Stimulated activated CD8-positive, alpha-beta memory T cell treated with anti-CD3 and anti-CD28 coated beads, Interleukin-7, amount 100 ng/mL, for 1 hour (primary cell): ENCODE results near the gene SVOP.
A peak's percentile ranks its signal among the peaks of the same experiment; 100 is the strongest.

Source experiments
- DNase-seq, 2 donors: peaks; one replicate each; pipeline ENCODE4 v3.0.0-alpha.2; 2020; ENCODE audit warnings: low read depth in 2 of 2

Gene SVOP

GRCh38 chr12:108973629-108974152 lies 47.2 kb downstream of the SVOP start:
- no peak for DNase-seq

- DNase-seq = no peak
Measured at GRCh38 chr12:108972358-108972757, 48.5 kb downstream of the SVOP start.

GRCh38 chr12:108969622-108970021 lies 51.2 kb downstream of the SVOP start:
- no peak for DNase-seq

- no peak for DNase-seq
Measured at GRCh38 chr12:108967869-108968540, 52.9 kb downstream of the SVOP start.

- DNase-seq = no peak
Measured at GRCh38 chr12:108966378-108967151, 54.3 kb downstream of the SVOP start.

- DNase-seq = no peak
Measured at GRCh38 chr12:108965886-108966285, 55.0 kb downstream of the SVOP start.

GRCh38 chr12:108964371-108965352 lies 56.2 kb downstream of the SVOP start:
- DNase-seq = no peak

- DNase-seq = no peak
Measured at GRCh38 chr12:108962256-108962655, 58.6 kb downstream of the SVOP start.

GRCh38 chr12:108959748-108960655 lies 60.9 kb downstream of the SVOP start:
- DNase-seq = no peak

GRCh38 chr12:108955225-108955835 lies 65.5 kb downstream of the SVOP start:
- no peak for DNase-seq

- peak; percentile 22 to 46 for DNase-seq
Measured at GRCh38 chr12:108950991-108951739, 69.7 kb downstream of the SVOP start.

- DNase-seq = no peak
Measured at GRCh38 chr12:108949976-108950375, 70.9 kb downstream of the SVOP start.

GRCh38 chr12:108948367-108948766 lies 72.5 kb downstream of the SVOP start:
- DNase-seq = no peak

- DNase-seq = no peak
Measured at GRCh38 chr12:108947097-108947496, 73.8 kb downstream of the SVOP start.

- DNase-seq = no peak
Measured at GRCh38 chr12:108940138-108940537, 80.7 kb downstream of the SVOP start.

- DNase-seq = no peak
Measured at GRCh38 chr12:108939594-108939993, 81.3 kb downstream of the SVOP start.

GRCh38 chr12:108938247-108938924 lies 82.5 kb downstream of the SVOP start:
- no peak for DNase-seq

- DNase-seq = no peak
Measured at GRCh38 chr12:108935159-108935763, 85.6 kb downstream of the SVOP start.

GRCh38 chr12:108933949-108934348 lies 86.9 kb downstream of the SVOP start:
- no peak for DNase-seq
